ENCODE measurements around the gene ZNF32.
"Not testable (repeated sequence)": the region's sequence is repeated elsewhere in the genome, so short reads cannot be mapped to it uniquely, and the experiment has no call there.

ZNF32 gene

DNA sequence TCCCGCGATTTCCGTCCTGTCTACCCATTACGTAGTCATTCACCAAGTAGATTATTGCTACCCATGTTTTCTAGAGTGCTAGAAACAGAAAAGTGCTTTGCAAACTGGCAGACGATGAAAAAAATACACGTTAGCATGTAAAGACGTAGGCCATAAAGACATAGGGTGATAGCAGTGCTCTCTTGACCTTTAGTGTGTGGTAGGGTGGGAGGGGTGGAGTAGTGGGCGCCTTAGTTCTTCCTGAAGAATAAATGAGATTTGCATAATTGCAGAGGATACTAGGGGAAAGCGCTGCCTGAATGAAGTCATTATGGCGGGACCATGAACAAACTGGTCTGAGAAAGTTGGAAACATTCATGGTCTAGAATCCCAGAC, 41.5 kb downstream of the ZNF32 start:
- no peaks in the 10 kb centered on the region for H3K27me3 ChIP-seq (ENCODE audit: low read length)
- H4K20me1 ChIP-seq (ENCODE audit: low read depth, low read length): no peaks in the 10 kb centered on the region
- no peaks in the 10 kb centered on the region for H3K9me2 ChIP-seq (replicated peaks; ENCODE audit: insufficient read depth, low read length)
- no peaks in the 10 kb centered on the region for H3K9me3 ChIP-seq (ENCODE audit: insufficient read depth, low read length)
- peak overlapping the region; percentile 69 for H3K9ac ChIP-seq (ENCODE audit: low read length)
- 0 out of 2 replicates have a peak, but pooled peaks cover 8% of the 10 kb centered on the region for H3F3A ChIP-seq (ENCODE audit: insufficient read depth)
- H3K4me3 ChIP-seq (ENCODE audit: insufficient read depth, low read length, poor library complexity, severe bottlenecking): peak overlapping the region; percentile 83
- peaks cover 20% of the 10 kb centered on the region for H3K36me3 ChIP-seq (ENCODE audit: low read length)
- H2AFZ ChIP-seq (ENCODE audit: low read depth, low read length, severe bottlenecking): peak overlapping the region; percentile 98
- no peak overlapping the region for H3K27ac ChIP-seq (ENCODE audit: low read depth, low read length)
- no peaks in the 10 kb centered on the region for H3K79me2 ChIP-seq (ENCODE audit: insufficient read depth, low read length)
- peak overlapping the region; percentile 70 for H3K4me2 ChIP-seq (ENCODE audit: low read depth, low read length, poor library complexity, severe bottlenecking)
- no peak for TF ChIP-seq EZH2phosphoT487 (conservative IDR thresholded peaks at IDR 0.05; ENCODE audit: low read length)
- TF ChIP-seq, protein P1, sequence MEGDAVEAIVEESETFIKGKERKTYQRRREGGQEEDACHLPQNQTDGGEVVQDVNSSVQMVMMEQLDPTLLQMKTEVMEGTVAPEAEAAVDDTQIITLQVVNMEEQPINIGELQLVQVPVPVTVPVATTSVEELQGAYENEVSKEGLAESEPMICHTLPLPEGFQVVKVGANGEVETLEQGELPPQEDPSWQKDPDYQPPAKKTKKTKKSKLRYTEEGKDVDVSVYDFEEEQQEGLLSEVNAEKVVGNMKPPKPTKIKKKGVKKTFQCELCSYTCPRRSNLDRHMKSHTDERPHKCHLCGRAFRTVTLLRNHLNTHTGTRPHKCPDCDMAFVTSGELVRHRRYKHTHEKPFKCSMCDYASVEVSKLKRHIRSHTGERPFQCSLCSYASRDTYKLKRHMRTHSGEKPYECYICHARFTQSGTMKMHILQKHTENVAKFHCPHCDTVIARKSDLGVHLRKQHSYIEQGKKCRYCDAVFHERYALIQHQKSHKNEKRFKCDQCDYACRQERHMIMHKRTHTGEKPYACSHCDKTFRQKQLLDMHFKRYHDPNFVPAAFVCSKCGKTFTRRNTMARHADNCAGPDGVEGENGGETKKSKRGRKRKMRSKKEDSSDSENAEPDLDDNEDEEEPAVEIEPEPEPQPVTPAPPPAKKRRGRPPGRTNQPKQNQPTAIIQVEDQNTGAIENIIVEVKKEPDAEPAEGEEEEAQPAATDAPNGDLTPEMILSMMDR (IDR thresholded peaks at IDR 0.05; ENCODE audit: insufficient read depth, low read length, poor library complexity, severe bottlenecking): no peak

DNA sequence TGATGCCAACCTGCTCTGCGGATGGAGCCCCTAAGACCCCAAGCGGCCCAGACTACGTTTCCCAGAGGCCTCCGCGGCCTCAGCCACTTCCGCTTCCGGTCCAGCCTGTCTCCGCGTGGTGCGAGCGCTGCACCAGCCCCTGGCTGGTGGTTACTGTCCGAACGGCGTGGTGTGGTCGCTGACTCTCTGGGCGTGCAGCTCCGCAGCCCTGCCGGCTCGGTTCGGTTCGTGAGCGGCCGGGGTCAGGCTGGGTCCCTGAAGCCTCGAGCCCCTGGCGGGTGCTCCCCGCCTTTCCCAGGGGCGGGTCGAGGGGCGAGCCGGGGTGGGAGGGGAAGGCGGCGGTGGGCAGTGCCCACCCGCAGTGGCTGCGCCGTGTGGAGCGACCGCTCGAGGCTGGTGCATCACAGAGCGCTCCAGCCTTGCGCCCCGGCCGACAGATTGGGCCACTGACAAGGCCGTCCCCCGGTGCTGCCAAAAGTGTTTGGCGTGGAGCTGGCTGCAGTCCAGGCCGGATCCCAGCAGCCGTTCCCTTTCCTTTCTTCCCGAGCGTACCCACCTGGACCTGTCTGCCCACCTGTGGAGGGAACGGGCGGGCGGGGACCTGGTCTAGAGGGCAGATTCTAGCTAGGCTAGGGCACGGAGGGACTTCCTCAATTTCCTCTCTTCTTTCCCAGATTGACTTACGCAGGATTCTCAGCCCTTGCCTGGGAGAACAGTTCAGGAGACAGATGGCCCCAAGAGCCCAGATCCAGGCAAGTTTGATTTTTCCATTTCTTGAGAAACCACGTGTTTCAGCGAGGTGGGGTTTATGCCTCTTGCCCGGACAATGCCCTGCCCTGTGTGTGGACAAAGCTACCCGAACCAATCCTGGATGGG, 42.1 kb downstream of the ZNF32 start, which contains the start of gene ZNF485:
ZNF485 (plus strand) TSS at position 116 of the 876 bp plus-strand sequence; CDS start at position 729, 613 bp downstream.
- H2AFZ ChIP-seq (ENCODE audit: low read depth, low read length, severe bottlenecking): peak within 1 kb of the TSS; percentile 98
- H3K36me3 ChIP-seq (ENCODE audit: low read length): peaks cover 14% of the 10 kb centered on the region
- TF ChIP-seq EZH2phosphoT487 (conservative IDR thresholded peaks at IDR 0.05; ENCODE audit: low read length): no peak
- TF ChIP-seq, protein P1 (IDR thresholded peaks at IDR 0.05; ENCODE audit: insufficient read depth, low read length, poor library complexity, severe bottlenecking): no peak

DNA sequence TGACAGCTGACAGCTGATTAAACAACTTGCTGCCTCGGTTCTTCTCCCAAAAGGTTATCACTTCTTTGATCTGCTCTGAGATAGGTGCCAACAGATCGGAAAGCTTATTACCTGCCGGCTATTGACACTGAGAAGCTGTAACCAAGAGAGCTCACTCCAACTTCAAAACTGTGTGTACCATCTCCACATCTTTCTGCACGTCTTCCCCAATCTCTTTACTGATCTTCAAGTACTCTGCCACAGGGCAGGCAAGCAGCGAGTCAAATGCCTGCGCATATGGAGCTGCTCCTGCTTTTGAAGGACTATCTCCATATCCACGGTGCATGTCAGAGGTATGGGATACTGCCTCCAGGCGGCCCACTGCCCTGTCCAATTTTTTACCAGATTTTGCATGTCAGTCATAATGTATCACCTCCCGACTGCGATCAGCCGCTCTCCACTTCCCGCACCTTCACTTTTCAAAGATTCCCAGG, 42.8 kb downstream of the ZNF32 start:
- Histone ChIP-seq H3F3A (ENCODE audit: insufficient read depth) (0 out of 2 replicates have a peak, but pooled peaks cover 8% of the 10 kb centered on the region), H3K9me2 (replicated peaks; ENCODE audit: insufficient read depth, low read length) (no peaks in the 10 kb centered on the region), H3K9ac (ENCODE audit: low read length) (peak overlapping the region; percentile 69), H3K36me3 (ENCODE audit: low read length) (peaks cover 9% of the 10 kb centered on the region; the same call in 1 of the 2 replicates), H4K20me1 (ENCODE audit: low read depth, low read length) (no peaks in the 10 kb centered on the region), H3K79me2 (ENCODE audit: insufficient read depth, low read length) (no peaks in the 10 kb centered on the region), H3K27me3 (ENCODE audit: low read length) (no peaks in the 10 kb centered on the region), H2AFZ (ENCODE audit: low read depth, low read length, severe bottlenecking) (peak overlapping the region; percentile 98), H3K4me3 (ENCODE audit: insufficient read depth, low read length, poor library complexity, severe bottlenecking) (peak overlapping the region; percentile 83), H3K4me2 (ENCODE audit: low read depth, low read length, poor library complexity, severe bottlenecking) (peak overlapping the region; percentile 70), H3K9me3 (ENCODE audit: insufficient read depth, low read length) (no peaks in the 10 kb centered on the region), H3K27ac (ENCODE audit: low read depth, low read length) (no peak overlapping the region)
- no peak for TF ChIP-seq EZH2phosphoT487 (conservative IDR thresholded peaks at IDR 0.05; ENCODE audit: low read length)
- TF ChIP-seq, protein P1 (IDR thresholded peaks at IDR 0.05; ENCODE audit: insufficient read depth, low read length, poor library complexity, severe bottlenecking): no peak

More for the DNA sequence above, 42.1 kb downstream of the ZNF32 start, which contains the start of gene ZNF485:
- Histone ChIP-seq H3K4me3 (ENCODE audit: insufficient read depth, low read length, poor library complexity, severe bottlenecking) (peak within 1 kb of the TSS; percentile 83), H4K20me1 (ENCODE audit: low read depth, low read length) (no peaks in the 10 kb centered on the region), H3K4me2 (ENCODE audit: low read depth, low read length, poor library complexity, severe bottlenecking) (peak within 1 kb of the TSS; percentile 70), H3K79me2 (ENCODE audit: insufficient read depth, low read length) (no peaks in the 10 kb centered on the region), H3K27ac (ENCODE audit: low read depth, low read length) (no peak within 1 kb of the TSS), H3K27me3 (ENCODE audit: low read length) (no peaks in the 10 kb centered on the region), H3F3A (ENCODE audit: insufficient read depth) (0 out of 2 replicates have a peak, but pooled peaks cover 8% of the 10 kb centered on the region), H3K9me2 (replicated peaks; ENCODE audit: insufficient read depth, low read length) (no peaks in the 10 kb centered on the region), H3K9me3 (ENCODE audit: insufficient read depth, low read length) (no peaks in the 10 kb centered on the region), H3K9ac (ENCODE audit: low read length) (peak within 1 kb of the TSS; percentile 69)

DNA sequence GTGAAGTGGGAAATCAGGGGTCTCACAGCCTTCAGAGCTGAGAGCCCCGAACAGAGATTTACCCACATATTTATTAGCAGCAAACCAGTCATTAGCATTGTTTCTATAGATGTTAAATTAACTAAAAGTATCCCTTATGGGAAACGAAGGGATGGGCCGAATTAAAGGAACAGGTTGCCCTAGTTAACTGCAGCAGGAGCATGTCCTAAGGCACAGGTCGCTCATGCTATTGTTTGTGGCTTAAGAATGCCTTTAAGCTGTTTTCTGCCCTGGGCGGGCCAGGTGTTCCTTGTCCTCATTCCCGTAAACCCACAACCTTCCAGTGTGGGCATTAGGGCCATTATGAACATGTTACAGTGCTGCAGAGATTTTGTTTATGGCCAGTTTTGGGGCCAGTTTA, 47.1 kb downstream of the ZNF32 start:
- H3K9me2 ChIP-seq (replicated peaks; ENCODE audit: insufficient read depth, low read length); H3K79me2 ChIP-seq (ENCODE audit: insufficient read depth, low read length); H3K9me3 ChIP-seq (ENCODE audit: insufficient read depth, low read length); H3K36me3 ChIP-seq (ENCODE audit: low read length); H3K4me3 ChIP-seq (ENCODE audit: insufficient read depth, low read length, poor library complexity, severe bottlenecking); H3F3A ChIP-seq (ENCODE audit: insufficient read depth); H4K20me1 ChIP-seq (ENCODE audit: low read depth, low read length); H3K9ac ChIP-seq (ENCODE audit: low read length); H2AFZ ChIP-seq (ENCODE audit: low read depth, low read length, severe bottlenecking); H3K27me3 ChIP-seq (ENCODE audit: low read length); H3K4me2 ChIP-seq (ENCODE audit: low read depth, low read length, poor library complexity, severe bottlenecking); H3K27ac ChIP-seq (ENCODE audit: low read depth, low read length): not testable (repeated sequence)
